GM12875 (cell line): ENCODE measurements around the gene POLA1.

ENCODE experiments used
- H3K4me3 ChIP-seq: one replicate; pipeline ENCODE4 v1.5.1; 2011; ENCODE audit warnings: low read depth, low read length, control low read depth
- CTCF ChIP-seq: IDR thresholded peaks from 2 replicates; pipeline ENCODE4 v1.5.1; 2011; ENCODE audit warnings: low read depth, mild to moderate bottlenecking, control low read depth, inconsistent platforms, low read length, moderate library complexity, borderline replicate concordance; ENCODE audit not compliant: insufficient read depth

The POLA1 gene

GRCh38 chrX:24899391-24899790 lies 205.7 kb downstream of the POLA1 start:
- H3K4me3 ChIP-seq: no peak overlapping the region
- no peak for TF ChIP-seq CTCF

DNA sequence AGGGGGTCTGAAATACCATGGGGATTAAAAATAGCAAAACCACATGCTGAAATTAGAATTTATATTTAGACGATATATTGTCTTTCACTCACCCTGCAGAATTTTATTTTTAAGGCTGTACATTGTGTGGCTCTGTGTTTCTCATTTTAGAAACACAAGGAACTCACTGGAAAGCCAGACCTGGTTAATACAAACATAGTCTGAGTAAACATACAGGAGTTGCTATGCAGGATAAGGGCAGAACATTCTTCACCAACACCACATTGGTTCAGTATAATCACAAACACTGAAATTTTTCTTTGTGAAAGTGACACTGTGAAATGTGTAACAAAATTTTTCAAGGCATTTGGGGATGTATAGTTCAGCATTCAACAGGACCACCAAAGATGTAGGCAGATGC lies 206.5 kb downstream of the POLA1 start:
- no peak overlapping the region for H3K4me3 ChIP-seq
- TF ChIP-seq CTCF: no peak

GRCh38 chrX:24902806-24903205 lies 209.1 kb downstream of the POLA1 start:
- TF ChIP-seq CTCF: no peak
- H3K4me3 ChIP-seq: no peak overlapping the region

- TF ChIP-seq CTCF: no peak
- H3K4me3 ChIP-seq: no peak overlapping the region
Observed at GRCh38 chrX:24918715-24919114, 225.0 kb downstream of the POLA1 start.

DNA sequence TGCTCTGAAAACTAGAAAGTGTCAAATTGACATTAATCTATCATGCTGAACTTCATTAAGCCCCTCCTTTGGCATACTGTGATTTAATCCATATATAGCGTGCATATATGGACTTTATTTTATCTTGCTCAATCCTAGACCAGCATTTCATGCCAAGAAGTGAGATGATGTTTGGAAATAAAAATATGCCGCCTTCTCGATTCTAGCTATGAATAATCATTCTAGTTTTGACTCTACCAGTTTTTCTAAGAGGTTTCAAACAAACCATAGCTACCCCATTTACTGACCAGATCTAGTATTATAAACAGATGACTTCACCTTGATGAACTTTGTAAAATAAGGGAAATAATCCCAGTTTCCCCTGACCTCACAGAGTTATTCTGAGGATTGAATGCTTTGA lies 227.1 kb downstream of the POLA1 start:
- no peak for TF ChIP-seq CTCF
- no peak overlapping the region for H3K4me3 ChIP-seq

DNA sequence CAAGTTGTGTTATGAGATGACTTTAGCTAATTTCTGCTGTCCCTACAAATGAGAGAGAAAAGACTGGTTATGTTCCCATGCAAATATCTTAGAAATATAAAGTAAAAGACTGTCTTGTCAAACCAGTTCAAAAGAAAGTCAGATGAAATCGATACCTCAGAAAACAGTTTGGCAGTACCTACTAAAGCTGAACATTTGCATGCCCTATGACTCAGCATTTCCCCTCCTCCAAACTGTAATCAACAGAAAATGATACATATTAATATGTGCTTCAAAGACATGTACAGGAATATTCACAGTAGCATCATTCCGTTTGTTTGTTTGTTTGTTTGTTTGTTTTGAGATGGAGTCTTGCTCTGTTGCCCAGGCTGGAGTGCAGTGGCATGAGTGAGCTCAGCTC lies 231.7 kb downstream of the POLA1 start:
- TF ChIP-seq CTCF: no peak

DNA sequence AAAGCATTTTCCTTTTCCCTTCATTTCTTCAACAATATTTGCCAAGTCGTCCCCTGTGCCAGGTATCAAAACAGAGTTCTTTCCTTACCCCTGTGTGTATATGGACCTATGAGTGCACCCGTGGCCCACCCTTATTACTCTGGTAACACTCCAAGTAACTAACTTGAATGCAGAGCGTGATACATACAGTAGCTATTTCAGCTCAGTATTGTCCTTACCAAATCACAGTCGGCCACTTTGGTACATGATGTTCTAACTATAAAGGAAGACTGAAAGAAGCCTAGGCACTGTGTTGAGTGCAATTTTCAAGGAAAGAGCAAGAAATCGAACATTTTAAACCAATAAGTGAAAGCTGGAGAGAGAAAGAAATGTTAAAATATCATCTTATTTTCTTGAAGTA lies 233.7 kb downstream of the POLA1 start:
- no peak for TF ChIP-seq CTCF
- no peak overlapping the region for H3K4me3 ChIP-seq

More for the DNA sequence above, 231.7 kb downstream of the POLA1 start:
- H3K4me3 ChIP-seq: no peak overlapping the region
